K562 (cell line): Measurements from ENCODE around the gene TFDP1.

ENCODE experiments used
- CBX8 ChIP-seq: fragments of 200-600 bp; sonication (generic); IDR thresholded peaks from 2 replicates; pipeline ENCODE4 v1.6.1; 2012; ENCODE audit warnings: borderline replicate concordance, mixed run types, low read depth, mild to moderate bottlenecking, moderate library complexity, mixed read lengths, low read length, control low read depth, inconsistent platforms; ENCODE audit not compliant: poor library complexity, severe bottlenecking; ENCODE audit errors: extremely low read depth
- EZH2 ChIP-seq: IDR thresholded peaks from 2 replicates; pipeline ENCODE4 v1.6.1; 2012; ENCODE audit warnings: low read depth, mild to moderate bottlenecking, inconsistent platforms, low read length, borderline replicate concordance
- HDAC2 ChIP-seq: fragments of 450-650 bp; IDR thresholded peaks from 2 replicates; pipeline ENCODE4 v1.6.1; 2016; ENCODE audit warnings: mild to moderate bottlenecking
- SIX5 ChIP-seq, 2 experiments: IDR thresholded peaks; 2 replicates each; pipeline ENCODE4 v1.6.1; 2011; ENCODE audit warnings: low read length in 2 of 2, borderline replicate concordance in 1 of 2, low read depth in 1 of 2, mild to moderate bottlenecking in 1 of 2, moderate library complexity in 1 of 2; ENCODE audit not compliant: insufficient read depth in 1 of 2
- ZEB2 ChIP-seq: fragments of 450-650 bp; IDR thresholded peaks from 2 replicates; pipeline ENCODE4 v1.6.1; 2016
- ZNF668 ChIP-seq: fragments of 250-450 bp; sonication (Bioruptor Pico); IDR thresholded peaks from 2 replicates; pipeline ENCODE4 v1.8.0; 2022; ENCODE audit warnings: mild to moderate bottlenecking, inconsistent platforms
- TF ChIP-seq, protein P1 (sequence below), 3 experiments: IDR thresholded peaks in 2 of 3; conservative IDR thresholded peaks in 1 of 3; 2 replicates each; pipeline ENCODE4 v1.5.1; 2011 to 2012; ENCODE audit warnings: low read length in 3 of 3, mild to moderate bottlenecking in 3 of 3, control low read depth in 2 of 3, improper control_type of control experiment in 1 of 3, inconsistent platforms in 1 of 3, low read depth in 1 of 3, mixed read lengths in 1 of 3, moderate library complexity in 1 of 3; ENCODE audit not compliant: insufficient read depth in 2 of 3

DNA sequence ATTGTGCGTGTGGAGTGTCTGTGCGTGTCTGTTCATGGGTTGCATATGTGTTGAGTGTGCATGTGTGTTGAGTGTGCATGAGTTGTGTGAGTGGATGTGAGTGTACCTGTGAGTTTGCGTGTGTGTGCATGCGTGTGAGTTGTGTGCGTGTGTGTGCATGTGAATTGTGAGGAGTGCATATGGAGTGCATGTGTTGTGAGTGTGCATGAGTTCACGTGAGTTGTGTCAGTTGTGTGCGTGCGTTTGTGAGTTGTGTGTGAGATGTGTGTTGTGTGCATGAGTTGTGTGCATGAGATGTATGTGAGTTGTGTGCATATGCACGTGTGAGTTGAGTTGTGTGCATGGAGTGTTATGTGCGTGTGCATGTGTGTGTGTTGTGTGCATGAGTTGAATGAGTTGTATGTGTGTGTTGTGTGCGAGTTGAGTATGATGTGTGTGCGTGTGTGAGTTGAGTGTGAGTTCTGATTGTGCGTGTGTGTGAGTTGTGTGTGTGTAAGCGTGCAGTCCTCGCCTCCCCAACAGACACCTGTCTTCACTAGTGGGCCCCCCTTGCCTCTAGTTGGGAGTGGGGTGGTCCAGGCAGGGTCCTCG, 29.3 kb downstream of the TFDP1 start:
- TF ChIP-seq HDAC2 = no peak
- no peak for TF ChIP-seq EZH2
- TF ChIP-seq, protein P1, sequence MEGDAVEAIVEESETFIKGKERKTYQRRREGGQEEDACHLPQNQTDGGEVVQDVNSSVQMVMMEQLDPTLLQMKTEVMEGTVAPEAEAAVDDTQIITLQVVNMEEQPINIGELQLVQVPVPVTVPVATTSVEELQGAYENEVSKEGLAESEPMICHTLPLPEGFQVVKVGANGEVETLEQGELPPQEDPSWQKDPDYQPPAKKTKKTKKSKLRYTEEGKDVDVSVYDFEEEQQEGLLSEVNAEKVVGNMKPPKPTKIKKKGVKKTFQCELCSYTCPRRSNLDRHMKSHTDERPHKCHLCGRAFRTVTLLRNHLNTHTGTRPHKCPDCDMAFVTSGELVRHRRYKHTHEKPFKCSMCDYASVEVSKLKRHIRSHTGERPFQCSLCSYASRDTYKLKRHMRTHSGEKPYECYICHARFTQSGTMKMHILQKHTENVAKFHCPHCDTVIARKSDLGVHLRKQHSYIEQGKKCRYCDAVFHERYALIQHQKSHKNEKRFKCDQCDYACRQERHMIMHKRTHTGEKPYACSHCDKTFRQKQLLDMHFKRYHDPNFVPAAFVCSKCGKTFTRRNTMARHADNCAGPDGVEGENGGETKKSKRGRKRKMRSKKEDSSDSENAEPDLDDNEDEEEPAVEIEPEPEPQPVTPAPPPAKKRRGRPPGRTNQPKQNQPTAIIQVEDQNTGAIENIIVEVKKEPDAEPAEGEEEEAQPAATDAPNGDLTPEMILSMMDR (IDR thresholded peaks at IDR 0.05 in 2 of 3, conservative IDR thresholded peaks at IDR 0.05 in 1 of 3; ENCODE audit: insufficient read depth in 2 of 3, low read depth in 1 of 3, low read length in 3 of 3) = no peak
- TF ChIP-seq ZNF668 (CRISPR knock-in tag) = no peak
- TF ChIP-seq SIX5 (IDR thresholded peaks at IDR 0.05; ENCODE audit: borderline replicate concordance in 1 of 2, insufficient read depth in 1 of 2, low read depth in 1 of 2, low read length in 2 of 2) = no peak
- no peak for TF ChIP-seq ZEB2
- no peak for TF ChIP-seq CBX8
